GM12864 (cell line): ENCODE results near the gene ABHD10.

Source experiments
- DNase-seq: peaks from one replicate; pipeline ENCODE4 v3.0.0-alpha.2; 2011; ENCODE audit warnings: low read depth
- H3K4me3 ChIP-seq: 2 replicates; pipeline ENCODE4 v1.5.1; 2011; ENCODE audit warnings: mild to moderate bottlenecking, low read depth, low read length, control low read depth
- CTCF ChIP-seq: IDR thresholded peaks from 2 replicates; pipeline ENCODE4 v1.5.1; 2011; ENCODE audit warnings: low read depth, mild to moderate bottlenecking, moderate library complexity, low read length, control low read depth, inconsistent platforms; ENCODE audit errors: missing control alignments

The ABHD10 gene

GRCh38 chr3:111978583-111979433, at the start of gene ABHD10:
ABHD10 (plus strand) TSS chr3:111979026; CDS start chr3:111979062, 36 bp downstream.
- peak; percentile 96 for DNase-seq
- no peak for TF ChIP-seq CTCF
- peak within 1 kb of the TSS; percentile 99 for H3K4me3 ChIP-seq

GRCh38 chr3:111929484-111929883, 49.3 kb upstream of the ABHD10 start:
- no peak overlapping the region for H3K4me3 ChIP-seq
- DNase-seq, result no peak
- TF ChIP-seq CTCF, result no peak

- no peak for TF ChIP-seq CTCF
- no peak for DNase-seq
- no peak overlapping the region for H3K4me3 ChIP-seq
Observed at GRCh38 chr3:111932946-111933345, 45.9 kb upstream of the ABHD10 start.

GRCh38 chr3:111936191-111936841, 42.5 kb upstream of the ABHD10 start:
- no peak overlapping the region for H3K4me3 ChIP-seq
- no peak for TF ChIP-seq CTCF
- no peak for DNase-seq

DNA sequence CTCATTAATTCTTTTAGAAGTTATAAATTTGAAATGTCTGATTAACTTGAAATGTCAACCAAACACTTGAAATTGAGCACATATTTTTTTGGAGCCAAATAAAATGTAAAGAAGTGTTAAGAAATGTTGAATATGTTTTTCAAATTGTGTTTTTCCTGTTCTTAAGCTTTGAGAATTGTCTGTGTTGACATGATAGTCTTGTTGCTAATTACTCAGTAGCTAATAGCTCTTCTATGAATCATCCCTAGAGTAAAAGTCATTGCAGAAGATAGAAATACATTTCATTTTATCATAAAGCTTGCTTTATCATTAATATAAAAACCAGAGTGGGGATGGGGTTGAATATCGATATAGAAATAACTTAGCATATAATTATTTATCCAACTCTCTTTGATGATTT, 41.9 kb upstream of the ABHD10 start:
- no peak for DNase-seq
- TF ChIP-seq CTCF, result no peak
- H3K4me3 ChIP-seq, result no peak overlapping the region

DNA sequence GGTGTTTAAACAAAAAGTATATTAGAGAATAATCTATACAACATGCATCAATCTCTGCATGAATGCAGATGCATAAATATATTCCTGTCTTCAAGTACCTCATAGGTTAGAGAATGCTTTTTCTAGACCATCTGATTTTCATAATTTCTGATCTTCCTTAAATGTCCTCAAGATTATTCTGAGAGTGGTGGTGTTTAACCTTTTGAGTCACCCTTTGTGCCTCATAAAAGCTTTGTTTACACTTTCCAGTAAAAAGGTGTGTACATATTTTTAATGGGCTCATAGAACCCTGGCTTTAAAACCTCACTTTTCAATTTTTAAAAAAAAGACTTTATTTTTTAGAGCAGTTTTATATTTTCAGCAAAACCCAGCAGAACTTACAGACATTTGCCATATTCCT, 41.0 kb upstream of the ABHD10 start:
- H3K4me3 ChIP-seq, result no peak overlapping the region
- TF ChIP-seq CTCF, result no peak
- no peak for DNase-seq
